ENCODE data around the gene TMEM263.

DNA sequence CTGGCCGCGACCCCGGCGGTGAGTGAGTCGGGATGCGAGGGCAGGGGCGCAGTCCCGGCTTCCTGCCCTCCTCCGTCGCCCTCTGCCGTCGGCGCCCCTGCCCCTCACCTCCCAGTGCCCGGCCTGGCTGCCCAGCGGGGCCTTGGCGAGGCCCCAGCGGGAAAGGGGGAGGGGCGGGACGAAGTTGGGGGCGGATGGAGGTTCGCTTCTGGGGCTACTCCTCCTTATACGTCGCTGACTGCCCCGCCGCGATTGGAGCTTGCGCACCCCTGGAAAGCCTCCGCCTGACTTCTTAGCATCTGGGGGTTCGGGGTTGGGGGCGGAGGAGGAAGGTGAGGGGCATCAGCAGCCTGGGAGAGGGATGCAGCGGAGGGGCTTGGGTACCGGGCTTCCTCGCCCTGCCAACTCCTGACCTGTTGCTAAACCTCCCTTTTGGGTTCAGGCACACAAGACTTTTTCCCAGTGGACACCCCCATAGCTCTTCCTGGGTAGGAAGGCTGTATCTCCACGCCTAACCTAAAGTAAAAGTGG lies 406 bp downstream of the TMEM263 start:
- TF ChIP-seq, protein P1, sequence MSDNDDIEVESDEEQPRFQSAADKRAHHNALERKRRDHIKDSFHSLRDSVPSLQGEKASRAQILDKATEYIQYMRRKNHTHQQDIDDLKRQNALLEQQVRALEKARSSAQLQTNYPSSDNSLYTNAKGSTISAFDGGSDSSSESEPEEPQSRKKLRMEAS (IDR thresholded peaks at IDR 0.05) = no peak
- no peak for TF ChIP-seq CBX5 (IDR thresholded peaks at IDR 0.05; ENCODE audit: low read depth, low read length)

Measured in H1 (cell line).